Activated T-helper 1 cell treated with Interleukin-2 at 50 U/mL for 16 hours (primary cell): ENCODE measurements around the gene GBX2.
"Not testable (repeated sequence)": the region's sequence is repeated elsewhere in the genome, so short reads cannot be mapped to it uniquely, and the experiment has no call there.

Experiments used
- DNase-seq: peaks from one replicate; pipeline ENCODE4 v3.0.0-alpha.2; 2020; ENCODE audit warnings: low read depth

Gene GBX2

GRCh38 chr2:236156095-236156859 lies 11.9 kb downstream of the GBX2 start:
- no peak for DNase-seq

GRCh38 chr2:236155406-236155805 lies 12.8 kb downstream of the GBX2 start:
- DNase-seq, result no peak

DNA sequence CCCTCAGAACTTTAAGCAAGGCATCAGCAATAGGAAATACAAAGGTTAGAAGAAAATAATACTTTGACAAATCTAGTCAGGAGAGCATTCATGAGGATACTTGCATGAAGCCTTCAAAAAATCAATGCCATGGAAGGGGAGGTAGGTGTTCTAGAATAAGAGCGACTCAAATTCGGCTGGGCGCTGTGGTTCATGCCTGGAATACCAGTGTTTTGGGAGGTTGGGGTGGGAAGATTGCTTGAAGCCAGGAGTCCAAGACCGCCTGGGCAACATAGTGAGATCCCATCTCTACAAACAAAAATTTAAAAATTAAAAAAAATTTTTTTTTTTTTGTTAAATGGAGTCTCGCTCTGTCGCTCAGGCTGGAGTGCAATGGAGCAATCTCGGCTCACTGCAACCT lies 21.8 kb downstream of the GBX2 start:
- no peak for DNase-seq

DNA sequence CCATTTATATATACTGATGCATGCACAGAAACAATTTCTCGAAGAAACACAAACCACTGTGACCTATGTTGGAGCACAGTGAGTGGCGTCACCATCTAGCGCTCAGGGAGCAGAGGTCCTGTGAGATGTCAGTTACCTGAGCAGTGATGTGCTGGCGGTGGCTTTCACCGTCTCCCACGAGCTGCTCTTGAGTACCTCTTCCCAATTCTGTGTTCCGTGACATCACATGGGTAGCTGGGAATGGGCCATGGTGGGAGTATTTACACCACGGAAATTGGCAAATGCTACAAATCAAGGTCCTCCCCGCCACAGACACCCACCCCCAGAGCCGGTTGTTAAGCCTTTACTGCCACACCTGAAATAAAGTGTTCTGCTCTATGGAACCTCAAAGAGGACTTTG lies 24.4 kb downstream of the GBX2 start:
- no peak for DNase-seq

DNA sequence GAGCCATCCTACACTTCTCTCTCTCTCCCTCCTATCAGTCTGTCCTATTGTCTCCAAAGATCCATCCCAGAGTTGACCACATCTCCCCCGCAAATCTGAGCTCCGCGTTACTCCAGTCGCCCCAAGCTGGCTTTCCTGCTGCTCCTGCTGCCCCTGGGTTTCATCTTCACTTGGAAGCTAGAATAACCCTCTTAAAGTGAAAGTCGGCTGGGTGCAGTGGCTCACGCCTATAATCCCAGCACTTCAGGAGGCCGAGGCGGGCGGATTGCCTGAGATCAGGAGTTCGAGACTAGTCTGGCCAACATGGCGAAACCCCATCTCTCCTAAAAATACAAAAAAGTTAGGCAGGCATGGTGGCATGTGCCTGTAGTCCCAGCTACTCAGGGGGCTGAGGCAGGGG lies 26.6 kb downstream of the GBX2 start:
- DNase-seq, result not testable (repeated sequence)

GRCh38 chr2:236137066-236137465 lies 31.1 kb downstream of the GBX2 start:
- DNase-seq, result no peak

DNA sequence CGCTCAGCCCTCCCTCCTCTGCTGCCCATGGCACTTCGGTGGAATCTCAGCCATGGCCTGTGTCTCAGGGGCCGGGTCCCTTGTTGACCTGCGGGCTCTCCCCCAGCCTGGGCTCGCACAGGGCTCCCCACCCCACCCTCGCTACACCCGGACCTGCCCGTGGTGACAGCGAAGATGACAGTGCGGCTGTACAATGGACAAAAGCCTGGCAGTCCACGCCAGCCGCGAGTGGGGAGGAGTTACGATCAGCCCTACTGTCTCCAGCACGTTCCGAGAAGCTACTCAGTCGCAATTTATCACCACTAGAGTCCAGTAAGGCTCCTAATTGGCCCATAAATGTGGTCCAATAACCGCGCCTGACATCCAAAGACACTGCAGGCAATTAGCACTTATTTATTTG lies 31.6 kb downstream of the GBX2 start:
- DNase-seq, result no peak

DNA sequence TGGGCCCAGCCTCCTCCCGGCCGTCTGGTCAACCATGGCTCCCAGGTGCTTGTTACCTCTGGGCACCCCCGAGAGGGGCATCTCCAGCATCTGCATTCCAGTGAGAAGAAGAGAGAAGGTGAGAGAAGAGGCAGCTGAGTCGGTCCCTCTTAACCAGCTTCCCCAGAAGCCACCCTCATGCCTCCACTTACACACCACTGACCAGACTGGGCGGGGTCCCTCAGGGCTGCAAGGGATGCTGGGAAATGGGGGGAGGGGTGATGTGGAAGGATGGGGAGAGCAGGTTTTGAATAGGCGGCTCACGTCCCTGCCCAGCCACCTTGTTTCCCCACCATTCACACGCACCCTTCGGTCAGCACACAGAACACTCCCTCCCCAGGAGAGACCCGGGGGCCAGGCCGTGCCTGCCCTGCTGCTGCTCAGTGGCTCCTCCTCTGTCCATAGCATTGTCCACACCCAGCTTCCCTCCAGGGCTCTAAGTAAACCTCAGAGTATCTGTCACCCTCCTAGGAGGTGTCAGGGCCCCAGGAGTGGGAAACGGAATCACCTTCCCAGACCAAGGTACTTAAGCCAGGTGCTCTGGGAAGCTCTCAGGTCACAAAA lies 34.7 kb downstream of the GBX2 start:
- no peak for DNase-seq

GRCh38 chr2:236131073-236131692 lies 37.0 kb downstream of the GBX2 start:
- DNase-seq, result no peak

- DNase-seq, result no peak
Observed at GRCh38 chr2:236130349-236130998, 37.7 kb downstream of the GBX2 start.

DNA sequence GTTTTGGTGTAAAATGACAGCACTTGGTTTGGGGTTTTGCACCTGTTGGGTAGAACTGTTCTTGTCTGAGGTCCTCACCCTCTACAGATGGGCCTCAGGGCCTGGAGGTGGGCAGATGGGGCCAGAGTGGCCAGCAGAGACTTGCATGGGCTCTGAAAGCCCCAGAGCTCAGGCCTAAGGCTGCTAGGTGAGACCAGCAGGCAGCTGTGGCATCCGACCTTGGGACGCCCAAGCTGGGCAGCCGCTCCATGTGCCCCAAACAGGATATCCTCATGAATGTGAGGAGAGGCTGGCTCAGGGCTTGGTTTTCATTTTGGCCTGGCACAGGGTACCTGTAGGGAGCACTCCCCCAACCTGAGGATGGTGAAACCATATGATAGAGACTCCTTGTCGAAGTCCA lies 38.3 kb downstream of the GBX2 start:
- DNase-seq, result no peak

GRCh38 chr2:236128321-236128720 lies 39.9 kb downstream of the GBX2 start:
- DNase-seq, result no peak

DNA sequence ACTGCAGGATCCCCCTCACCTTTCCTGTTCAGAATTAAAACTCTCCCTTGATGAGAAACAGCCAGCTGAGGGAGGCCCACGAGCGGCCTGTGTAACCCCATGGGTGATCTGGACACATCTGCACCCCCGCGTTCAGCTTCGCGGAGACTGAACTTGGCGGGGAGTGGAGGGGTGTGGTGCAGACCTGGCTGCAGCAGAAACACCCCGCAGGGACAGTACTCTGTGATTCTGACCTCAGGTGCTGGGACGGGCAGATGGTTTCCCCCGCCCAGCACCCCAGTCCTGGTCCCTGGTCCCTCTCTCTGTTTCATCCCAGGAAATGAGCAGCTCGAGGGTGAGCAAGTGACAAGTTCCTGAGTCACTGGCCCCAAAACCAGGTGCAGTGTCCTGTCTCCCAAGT lies 41.2 kb downstream of the GBX2 start:
- DNase-seq, result no peak

DNA sequence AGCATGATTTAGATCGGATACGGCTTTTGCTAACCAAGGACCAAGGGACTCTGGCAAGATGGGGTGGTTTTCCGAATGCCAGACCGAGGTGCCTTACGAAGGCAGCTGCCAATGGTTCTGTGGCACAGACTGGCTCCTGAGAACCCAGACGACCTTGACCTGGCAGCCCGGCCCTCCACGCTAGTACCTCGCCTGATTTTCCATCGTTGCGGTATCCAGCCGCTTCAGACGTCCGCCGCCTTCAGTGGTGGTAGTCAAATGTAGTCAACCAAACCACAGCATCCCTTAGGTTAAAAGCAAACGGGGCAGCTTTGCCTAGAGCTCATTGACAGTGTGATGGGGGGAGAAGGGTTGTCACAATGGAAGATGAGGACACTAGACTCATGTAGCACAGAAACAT lies 42.6 kb downstream of the GBX2 start:
- no peak for DNase-seq

DNA sequence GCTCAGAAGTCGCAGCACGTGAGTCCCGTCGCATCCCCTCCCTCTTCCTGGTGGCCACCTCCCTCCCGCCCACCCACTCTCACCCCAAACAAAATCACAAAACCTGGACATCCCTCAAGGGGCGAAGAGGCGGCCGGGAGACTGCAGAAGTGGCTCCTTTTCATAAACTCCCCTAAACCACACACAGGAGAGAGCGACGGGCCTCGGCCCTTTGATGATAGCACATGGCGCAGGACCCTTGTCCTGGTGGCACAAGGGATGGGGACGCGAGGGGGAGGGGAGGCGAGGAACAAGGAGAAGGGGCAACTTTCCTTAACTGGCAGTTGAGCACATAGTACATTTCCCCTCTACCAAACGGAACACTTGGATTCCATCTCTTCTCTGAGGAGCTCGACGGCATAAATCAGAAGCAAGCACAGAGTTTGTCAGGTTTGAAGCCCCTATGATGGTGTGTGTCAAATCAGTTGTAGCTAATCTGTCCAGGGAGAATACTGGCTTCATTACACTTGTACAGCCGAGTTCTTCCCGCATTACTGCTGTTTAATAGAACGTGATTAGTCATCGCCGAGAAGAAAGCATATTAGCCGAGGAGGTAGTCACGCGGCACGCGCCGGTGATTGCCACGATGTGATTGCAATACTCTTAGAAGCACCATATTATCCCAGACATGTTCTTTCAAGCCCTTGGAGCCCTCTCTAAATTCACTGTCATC lies 43.8 kb downstream of the GBX2 start:
- no peak for DNase-seq

- DNase-seq, result no peak
Observed at GRCh38 chr2:236123716-236124115, 44.5 kb downstream of the GBX2 start.

GRCh38 chr2:236122236-236122635 lies 46.0 kb downstream of the GBX2 start:
- no peak for DNase-seq

GRCh38 chr2:236121546-236121945 lies 46.6 kb downstream of the GBX2 start:
- DNase-seq, result no peak

DNA sequence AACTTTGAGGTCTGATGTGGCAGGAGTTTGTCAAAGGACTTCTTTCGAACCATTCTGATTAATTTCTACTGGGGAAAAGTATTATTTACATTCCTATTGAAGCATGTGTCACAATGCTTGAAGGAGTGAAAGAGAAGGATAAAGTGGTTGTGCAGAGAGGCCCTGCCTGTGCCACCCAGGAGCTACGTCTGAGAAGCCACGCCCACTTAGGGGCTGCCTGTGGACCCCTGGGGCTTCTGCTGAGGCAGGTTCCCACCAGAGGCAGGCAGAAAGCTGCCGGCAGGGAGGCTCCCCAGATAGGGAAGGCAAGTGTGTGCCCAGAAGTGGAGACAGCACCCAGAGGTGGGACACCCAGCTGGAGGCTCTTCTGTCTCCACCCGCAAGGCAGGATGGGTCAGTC lies 47.4 kb downstream of the GBX2 start:
- DNase-seq, result no peak

- no peak for DNase-seq
Observed at GRCh38 chr2:236120141-236120601, 48.0 kb downstream of the GBX2 start.

DNA sequence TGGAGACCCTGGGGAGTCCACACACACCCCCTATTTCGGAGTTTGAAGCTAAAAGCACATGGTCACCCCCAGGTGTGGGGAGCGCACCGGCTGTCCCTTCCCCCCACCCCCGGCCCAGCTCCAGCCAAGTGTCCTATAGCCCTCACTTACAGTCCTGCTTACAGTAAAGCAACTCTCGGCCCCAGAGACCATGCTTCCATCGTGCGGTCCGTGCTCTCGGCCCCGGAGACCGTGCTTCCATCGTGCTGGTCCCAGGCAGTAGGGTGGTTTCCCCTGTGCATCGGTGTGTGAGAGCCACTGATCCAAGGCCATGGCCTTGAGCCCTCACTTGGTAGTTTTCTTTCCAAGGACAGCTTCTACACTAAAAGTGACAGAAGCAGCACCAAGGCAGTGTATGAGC lies 48.7 kb downstream of the GBX2 start:
- no peak for DNase-seq

- DNase-seq, result no peak
Observed at GRCh38 chr2:236119003-236119402, 49.2 kb downstream of the GBX2 start.
